Stomach (tissue), 4 donors: Measurements from ENCODE around the gene CD58.

Experiments used
- EP300 ChIP-seq: sonication (generic); formaldehyde crosslinking; IDR thresholded peaks from one replicate; pipeline ENCODE4 v1.6.1; 2017; ENCODE audit warnings: antibody characterized with exemption
- POLR2A ChIP-seq, 4 donors: fragments of 450-650 bp; IDR thresholded peaks; one replicate each; pipeline ENCODE4 v1.6.1; 2016; ENCODE audit warnings: antibody characterized with exemption in 4 of 4, control low read depth in 2 of 4, mild to moderate bottlenecking in 1 of 4, moderate library complexity in 1 of 4
- TF ChIP-seq, protein P1 (sequence below), 7 experiments: fragments of 450-650 bp in 4 of 7; fragments of 200-600 bp in 3 of 7; sonication (generic) in 3 of 7; IDR thresholded peaks; one replicate each; pipeline ENCODE4 v1.5.1; 2016 to 2019; ENCODE audit warnings: antibody characterized with exemption in 7 of 7, control low read depth in 2 of 7, mild to moderate bottlenecking in 1 of 7

DNA sequence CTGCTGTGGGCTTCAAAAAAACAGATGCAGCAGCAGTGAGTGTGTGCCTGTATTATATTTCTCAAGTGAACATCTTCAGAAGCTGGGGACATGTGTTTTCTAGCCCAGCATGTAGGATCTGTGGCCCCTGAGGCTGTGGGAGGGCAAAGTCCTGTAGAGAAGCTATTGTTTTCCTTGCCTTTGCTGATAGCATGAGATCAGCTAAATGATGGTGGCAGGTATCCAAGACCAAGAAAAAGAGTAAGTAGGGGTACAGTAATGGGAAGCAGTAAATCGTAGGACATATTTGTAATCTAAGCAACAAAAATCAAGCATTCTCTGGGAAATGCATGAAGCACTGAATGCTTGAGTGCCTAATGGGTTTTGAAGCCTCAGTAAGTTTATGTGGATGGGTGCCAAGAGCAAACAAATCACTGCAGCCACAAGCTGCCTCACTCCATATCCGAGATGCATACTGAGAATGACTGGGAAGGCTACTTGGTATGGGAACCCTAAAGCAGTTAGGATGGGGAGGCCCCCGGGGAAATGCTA is 98.3 kb downstream of the CD58 start:
- TF ChIP-seq POLR2A (IDR thresholded peaks at IDR 0.05) (no peak), EP300 (no peak)
- TF ChIP-seq, protein P1, sequence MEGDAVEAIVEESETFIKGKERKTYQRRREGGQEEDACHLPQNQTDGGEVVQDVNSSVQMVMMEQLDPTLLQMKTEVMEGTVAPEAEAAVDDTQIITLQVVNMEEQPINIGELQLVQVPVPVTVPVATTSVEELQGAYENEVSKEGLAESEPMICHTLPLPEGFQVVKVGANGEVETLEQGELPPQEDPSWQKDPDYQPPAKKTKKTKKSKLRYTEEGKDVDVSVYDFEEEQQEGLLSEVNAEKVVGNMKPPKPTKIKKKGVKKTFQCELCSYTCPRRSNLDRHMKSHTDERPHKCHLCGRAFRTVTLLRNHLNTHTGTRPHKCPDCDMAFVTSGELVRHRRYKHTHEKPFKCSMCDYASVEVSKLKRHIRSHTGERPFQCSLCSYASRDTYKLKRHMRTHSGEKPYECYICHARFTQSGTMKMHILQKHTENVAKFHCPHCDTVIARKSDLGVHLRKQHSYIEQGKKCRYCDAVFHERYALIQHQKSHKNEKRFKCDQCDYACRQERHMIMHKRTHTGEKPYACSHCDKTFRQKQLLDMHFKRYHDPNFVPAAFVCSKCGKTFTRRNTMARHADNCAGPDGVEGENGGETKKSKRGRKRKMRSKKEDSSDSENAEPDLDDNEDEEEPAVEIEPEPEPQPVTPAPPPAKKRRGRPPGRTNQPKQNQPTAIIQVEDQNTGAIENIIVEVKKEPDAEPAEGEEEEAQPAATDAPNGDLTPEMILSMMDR (IDR thresholded peaks at IDR 0.05): no peak
